ENCODE measurements around the gene ZNF98. TPM values are rescaled to one million over a fixed set of nuclear protein-coding genes. Genes with fewer than 3 reads are reported as not detected.

ZNF98 gene
- total and polyA plus RNA-seq, 2 of the 8 experiments (the other 6 are each of a cell fraction or from before 2014, with no cell fraction given): not detected

DNA sequence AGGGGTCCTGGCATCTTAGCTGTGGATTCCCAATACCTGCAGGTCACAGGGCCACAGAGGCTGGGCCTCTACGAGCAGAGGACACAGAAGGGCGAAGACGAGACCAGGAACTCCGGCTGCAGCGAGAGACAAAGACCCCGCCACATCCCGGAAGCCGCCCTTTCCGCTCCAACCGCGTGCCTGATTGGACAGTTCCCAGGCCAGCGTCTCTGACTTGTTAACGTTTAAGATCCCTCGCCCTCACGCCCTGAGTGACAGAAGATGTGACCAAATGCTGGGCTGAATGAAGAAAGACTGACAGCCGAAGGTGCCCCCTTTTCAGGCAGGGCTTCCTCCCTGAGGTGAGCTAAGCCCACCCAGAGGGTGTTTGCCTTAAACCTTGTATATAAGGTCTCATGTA, at the start of gene ZNF98 (continued):
- TF ChIP-seq, protein P1, sequence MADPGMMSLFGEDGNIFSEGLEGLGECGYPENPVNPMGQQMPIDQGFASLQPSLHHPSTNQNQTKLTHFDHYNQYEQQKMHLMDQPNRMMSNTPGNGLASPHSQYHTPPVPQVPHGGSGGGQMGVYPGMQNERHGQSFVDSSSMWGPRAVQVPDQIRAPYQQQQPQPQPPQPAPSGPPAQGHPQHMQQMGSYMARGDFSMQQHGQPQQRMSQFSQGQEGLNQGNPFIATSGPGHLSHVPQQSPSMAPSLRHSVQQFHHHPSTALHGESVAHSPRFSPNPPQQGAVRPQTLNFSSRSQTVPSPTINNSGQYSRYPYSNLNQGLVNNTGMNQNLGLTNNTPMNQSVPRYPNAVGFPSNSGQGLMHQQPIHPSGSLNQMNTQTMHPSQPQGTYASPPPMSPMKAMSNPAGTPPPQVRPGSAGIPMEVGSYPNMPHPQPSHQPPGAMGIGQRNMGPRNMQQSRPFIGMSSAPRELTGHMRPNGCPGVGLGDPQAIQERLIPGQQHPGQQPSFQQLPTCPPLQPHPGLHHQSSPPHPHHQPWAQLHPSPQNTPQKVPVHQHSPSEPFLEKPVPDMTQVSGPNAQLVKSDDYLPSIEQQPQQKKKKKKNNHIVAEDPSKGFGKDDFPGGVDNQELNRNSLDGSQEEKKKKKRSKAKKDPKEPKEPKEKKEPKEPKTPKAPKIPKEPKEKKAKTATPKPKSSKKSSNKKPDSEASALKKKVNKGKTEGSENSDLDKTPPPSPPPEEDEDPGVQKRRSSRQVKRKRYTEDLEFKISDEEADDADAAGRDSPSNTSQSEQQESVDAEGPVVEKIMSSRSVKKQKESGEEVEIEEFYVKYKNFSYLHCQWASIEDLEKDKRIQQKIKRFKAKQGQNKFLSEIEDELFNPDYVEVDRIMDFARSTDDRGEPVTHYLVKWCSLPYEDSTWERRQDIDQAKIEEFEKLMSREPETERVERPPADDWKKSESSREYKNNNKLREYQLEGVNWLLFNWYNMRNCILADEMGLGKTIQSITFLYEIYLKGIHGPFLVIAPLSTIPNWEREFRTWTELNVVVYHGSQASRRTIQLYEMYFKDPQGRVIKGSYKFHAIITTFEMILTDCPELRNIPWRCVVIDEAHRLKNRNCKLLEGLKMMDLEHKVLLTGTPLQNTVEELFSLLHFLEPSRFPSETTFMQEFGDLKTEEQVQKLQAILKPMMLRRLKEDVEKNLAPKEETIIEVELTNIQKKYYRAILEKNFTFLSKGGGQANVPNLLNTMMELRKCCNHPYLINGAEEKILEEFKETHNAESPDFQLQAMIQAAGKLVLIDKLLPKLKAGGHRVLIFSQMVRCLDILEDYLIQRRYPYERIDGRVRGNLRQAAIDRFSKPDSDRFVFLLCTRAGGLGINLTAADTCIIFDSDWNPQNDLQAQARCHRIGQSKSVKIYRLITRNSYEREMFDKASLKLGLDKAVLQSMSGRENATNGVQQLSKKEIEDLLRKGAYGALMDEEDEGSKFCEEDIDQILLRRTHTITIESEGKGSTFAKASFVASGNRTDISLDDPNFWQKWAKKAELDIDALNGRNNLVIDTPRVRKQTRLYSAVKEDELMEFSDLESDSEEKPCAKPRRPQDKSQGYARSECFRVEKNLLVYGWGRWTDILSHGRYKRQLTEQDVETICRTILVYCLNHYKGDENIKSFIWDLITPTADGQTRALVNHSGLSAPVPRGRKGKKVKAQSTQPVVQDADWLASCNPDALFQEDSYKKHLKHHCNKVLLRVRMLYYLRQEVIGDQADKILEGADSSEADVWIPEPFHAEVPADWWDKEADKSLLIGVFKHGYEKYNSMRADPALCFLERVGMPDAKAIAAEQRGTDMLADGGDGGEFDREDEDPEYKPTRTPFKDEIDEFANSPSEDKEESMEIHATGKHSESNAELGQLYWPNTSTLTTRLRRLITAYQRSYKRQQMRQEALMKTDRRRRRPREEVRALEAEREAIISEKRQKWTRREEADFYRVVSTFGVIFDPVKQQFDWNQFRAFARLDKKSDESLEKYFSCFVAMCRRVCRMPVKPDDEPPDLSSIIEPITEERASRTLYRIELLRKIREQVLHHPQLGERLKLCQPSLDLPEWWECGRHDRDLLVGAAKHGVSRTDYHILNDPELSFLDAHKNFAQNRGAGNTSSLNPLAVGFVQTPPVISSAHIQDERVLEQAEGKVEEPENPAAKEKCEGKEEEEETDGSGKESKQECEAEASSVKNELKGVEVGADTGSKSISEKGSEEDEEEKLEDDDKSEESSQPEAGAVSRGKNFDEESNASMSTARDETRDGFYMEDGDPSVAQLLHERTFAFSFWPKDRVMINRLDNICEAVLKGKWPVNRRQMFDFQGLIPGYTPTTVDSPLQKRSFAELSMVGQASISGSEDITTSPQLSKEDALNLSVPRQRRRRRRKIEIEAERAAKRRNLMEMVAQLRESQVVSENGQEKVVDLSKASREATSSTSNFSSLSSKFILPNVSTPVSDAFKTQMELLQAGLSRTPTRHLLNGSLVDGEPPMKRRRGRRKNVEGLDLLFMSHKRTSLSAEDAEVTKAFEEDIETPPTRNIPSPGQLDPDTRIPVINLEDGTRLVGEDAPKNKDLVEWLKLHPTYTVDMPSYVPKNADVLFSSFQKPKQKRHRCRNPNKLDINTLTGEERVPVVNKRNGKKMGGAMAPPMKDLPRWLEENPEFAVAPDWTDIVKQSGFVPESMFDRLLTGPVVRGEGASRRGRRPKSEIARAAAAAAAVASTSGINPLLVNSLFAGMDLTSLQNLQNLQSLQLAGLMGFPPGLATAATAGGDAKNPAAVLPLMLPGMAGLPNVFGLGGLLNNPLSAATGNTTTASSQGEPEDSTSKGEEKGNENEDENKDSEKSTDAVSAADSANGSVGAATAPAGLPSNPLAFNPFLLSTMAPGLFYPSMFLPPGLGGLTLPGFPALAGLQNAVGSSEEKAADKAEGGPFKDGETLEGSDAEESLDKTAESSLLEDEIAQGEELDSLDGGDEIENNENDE (IDR thresholded peaks at IDR 0.05; ENCODE audit: insufficient replicate concordance, low read length): no peak
- TF ChIP-seq, protein P2, sequence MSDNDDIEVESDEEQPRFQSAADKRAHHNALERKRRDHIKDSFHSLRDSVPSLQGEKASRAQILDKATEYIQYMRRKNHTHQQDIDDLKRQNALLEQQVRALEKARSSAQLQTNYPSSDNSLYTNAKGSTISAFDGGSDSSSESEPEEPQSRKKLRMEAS (IDR thresholded peaks at IDR 0.05): no peak
- TF ChIP-seq RBBP5 (IDR thresholded peaks at IDR 0.05; ENCODE audit: borderline replicate concordance, low read depth, low read length) (no peak), SIRT6 (IDR thresholded peaks at IDR 0.05; ENCODE audit: low read length) (no peak), TAF7 (optimal IDR thresholded peaks at IDR 0.05; ENCODE audit: borderline replicate concordance, low read depth, low read length) (no peak), CEBPB (IDR thresholded peaks at IDR 0.05; ENCODE audit: low read depth, low read length) (no peak), CHD1 (IDR thresholded peaks at IDR 0.05; ENCODE audit: low read depth, low read length) (no peak)

Data from H1 (cell line).